OCI-LY1 (cell line): Measurements from ENCODE around the gene IL1RAPL1.

ENCODE experiments used
- H2AFZ ChIP-seq: fragments of 200-600 bp; sonication (generic), shearing (Covaris generic); 2 replicates; pipeline ENCODE4 v1.6.0; 2014; ENCODE audit warnings: antibody characterized with exemption, mild to moderate bottlenecking, low read length
- H3F3A ChIP-seq: fragments of 200-600 bp; sonication (generic), shearing (Covaris generic); 2 replicates; pipeline ENCODE4 v1.6.0; 2014; ENCODE audit warnings: mild to moderate bottlenecking, antibody characterized with exemption, low read length, moderate library complexity; ENCODE audit not compliant: insufficient read depth
- H3K27ac ChIP-seq: fragments of 200-600 bp; sonication (generic); 2 replicates; pipeline ENCODE4 v1.5.1; 2014; ENCODE audit warnings: low read length, mixed run types, mild to moderate bottlenecking, low read depth; ENCODE audit not compliant: poor library complexity, severe bottlenecking
- H3K27me3 ChIP-seq: fragments of 200-600 bp; sonication (generic); 2 replicates; pipeline ENCODE4 v1.6.0; 2014; ENCODE audit warnings: antibody characterized with exemption, mild to moderate bottlenecking, low read length, moderate library complexity; ENCODE audit not compliant: insufficient read depth
- H3K36me3 ChIP-seq: fragments of 200-600 bp; sonication (generic); 2 replicates; pipeline ENCODE4 v1.6.1; 2014; ENCODE audit warnings: mild to moderate bottlenecking, antibody characterized with exemption, low read length, moderate library complexity, mixed read lengths; ENCODE audit not compliant: insufficient read depth
- H3K4me1 ChIP-seq: fragments of 200-600 bp; sonication (generic); 2 replicates; pipeline ENCODE4 v1.5.1; 2014; ENCODE audit warnings: mild to moderate bottlenecking, low read length, moderate library complexity; ENCODE audit not compliant: insufficient read depth, severe bottlenecking
- H3K4me2 ChIP-seq: fragments of 200-600 bp; sonication (generic), shearing (Covaris generic); 2 replicates; pipeline ENCODE4 v1.6.1; 2014; ENCODE audit warnings: low read length
- H3K4me3 ChIP-seq: fragments of 200-600 bp; sonication (generic); 2 replicates; pipeline ENCODE4 v1.5.1; 2014; ENCODE audit warnings: low read length, low read depth, mild to moderate bottlenecking, mixed read lengths; ENCODE audit not compliant: poor library complexity, severe bottlenecking
- H3K79me2 ChIP-seq: fragments of 200-600 bp; shearing (Covaris generic); 2 replicates; pipeline ENCODE4 v1.6.1; 2016; ENCODE audit warnings: mixed run types, low read length, mixed read lengths; ENCODE audit not compliant: insufficient read depth
- H3K9ac ChIP-seq: fragments of 200-600 bp; sonication (generic), shearing (Covaris generic); 2 replicates; pipeline ENCODE4 v1.6.1; 2014; ENCODE audit warnings: mild to moderate bottlenecking, low read length, mixed read lengths
- H3K9me2 ChIP-seq: fragments of 200-600 bp; sonication (generic), shearing (Covaris generic); 2 replicates; pipeline ENCODE4 v1.6.1; 2014; ENCODE audit warnings: low read depth, mild to moderate bottlenecking, low read length, mixed read lengths
- H3K9me3 ChIP-seq: fragments of 200-600 bp; shearing (Covaris generic); 2 replicates; pipeline ENCODE4 v1.6.1; 2014; ENCODE audit warnings: low read length, mixed read lengths
- H4K20me1 ChIP-seq: fragments of 200-600 bp; sonication (generic), shearing (Covaris generic); 2 replicates; pipeline ENCODE4 v1.6.0; 2016; ENCODE audit warnings: mild to moderate bottlenecking, low read length; ENCODE audit not compliant: insufficient read depth
- EZH2 ChIP-seq: fragments of 200-600 bp; sonication (generic), shearing (Covaris generic); IDR thresholded peaks from 2 replicates; pipeline ENCODE4 v1.8.0; 2017; ENCODE audit warnings: borderline replicate concordance, mixed run types, mild to moderate bottlenecking, antibody characterized with exemption, low read length, moderate library complexity, mixed read lengths
- TF ChIP-seq, protein P1 (sequence below): fragments of 200-600 bp; sonication (generic), shearing (Covaris generic); IDR thresholded peaks from 2 replicates; pipeline ENCODE4 v1.5.1; 2017; ENCODE audit warnings: mild to moderate bottlenecking, antibody characterized with exemption, low read length, moderate library complexity, mixed read lengths

The IL1RAPL1 gene

DNA sequence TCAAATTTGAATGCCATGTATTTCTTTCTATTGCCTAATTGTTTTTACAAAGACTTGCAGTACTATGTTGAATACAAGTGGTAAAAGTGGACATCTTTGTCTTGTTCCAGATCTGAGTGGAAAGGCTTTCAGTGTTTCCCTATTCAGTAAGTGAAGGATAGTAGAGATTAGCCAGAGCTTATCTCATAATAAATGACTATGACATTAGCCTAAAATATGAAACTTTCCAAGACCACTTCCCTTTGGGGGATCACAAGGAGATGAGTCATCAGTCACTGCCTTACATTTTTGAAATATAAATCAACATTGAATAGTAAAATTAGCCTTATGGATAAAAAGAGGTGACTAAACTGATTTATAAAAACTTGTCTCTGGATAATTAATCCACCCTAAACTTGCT is 1074.0 kb downstream of the IL1RAPL1 start:
- Histone ChIP-seq H3K27ac (no peak overlapping the region), H3K9ac (no peak overlapping the region), H3K4me1 (no peaks in the 10 kb centered on the region), H3K36me3 (no peaks in the 10 kb centered on the region), H2AFZ (no peak overlapping the region), H3K9me3 (no peaks in the 10 kb centered on the region), H4K20me1 (no peaks in the 10 kb centered on the region), H3K27me3 (no peaks in the 10 kb centered on the region), H3K9me2 (no peaks in the 10 kb centered on the region), H3K79me2 (no peaks in the 10 kb centered on the region), H3K4me2 (no peak overlapping the region), H3K4me3 (no peak overlapping the region), H3F3A (no peaks in the 10 kb centered on the region)
- TF ChIP-seq, protein P1, sequence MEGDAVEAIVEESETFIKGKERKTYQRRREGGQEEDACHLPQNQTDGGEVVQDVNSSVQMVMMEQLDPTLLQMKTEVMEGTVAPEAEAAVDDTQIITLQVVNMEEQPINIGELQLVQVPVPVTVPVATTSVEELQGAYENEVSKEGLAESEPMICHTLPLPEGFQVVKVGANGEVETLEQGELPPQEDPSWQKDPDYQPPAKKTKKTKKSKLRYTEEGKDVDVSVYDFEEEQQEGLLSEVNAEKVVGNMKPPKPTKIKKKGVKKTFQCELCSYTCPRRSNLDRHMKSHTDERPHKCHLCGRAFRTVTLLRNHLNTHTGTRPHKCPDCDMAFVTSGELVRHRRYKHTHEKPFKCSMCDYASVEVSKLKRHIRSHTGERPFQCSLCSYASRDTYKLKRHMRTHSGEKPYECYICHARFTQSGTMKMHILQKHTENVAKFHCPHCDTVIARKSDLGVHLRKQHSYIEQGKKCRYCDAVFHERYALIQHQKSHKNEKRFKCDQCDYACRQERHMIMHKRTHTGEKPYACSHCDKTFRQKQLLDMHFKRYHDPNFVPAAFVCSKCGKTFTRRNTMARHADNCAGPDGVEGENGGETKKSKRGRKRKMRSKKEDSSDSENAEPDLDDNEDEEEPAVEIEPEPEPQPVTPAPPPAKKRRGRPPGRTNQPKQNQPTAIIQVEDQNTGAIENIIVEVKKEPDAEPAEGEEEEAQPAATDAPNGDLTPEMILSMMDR: no peak
- TF ChIP-seq EZH2: no peak

DNA sequence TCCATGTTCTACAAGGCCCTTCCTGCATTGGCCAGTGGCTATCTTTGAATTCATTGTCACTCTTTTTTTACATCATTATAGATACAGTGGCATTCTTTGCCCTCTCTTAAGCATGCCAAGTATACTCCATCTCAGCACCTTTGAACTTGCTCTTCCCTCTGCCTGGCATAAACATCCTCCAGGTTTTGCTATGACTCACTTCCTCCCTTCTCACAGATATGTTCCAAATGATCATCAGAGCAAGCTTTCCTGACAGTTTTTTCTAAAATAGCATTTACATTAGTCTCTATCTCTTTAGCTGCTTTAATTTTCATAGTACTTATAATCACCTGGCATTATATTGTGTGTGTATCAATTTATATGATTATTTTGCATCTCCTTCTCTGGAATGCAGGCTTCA is 1074.9 kb downstream of the IL1RAPL1 start:
- TF ChIP-seq, protein P1: no peak
- no peak for TF ChIP-seq EZH2
- H3K4me1 ChIP-seq: no peaks in the 10 kb centered on the region
- H3K4me2 ChIP-seq: no peak overlapping the region
- H3K9me2 ChIP-seq: no peaks in the 10 kb centered on the region
- no peaks in the 10 kb centered on the region for H4K20me1 ChIP-seq
- no peaks in the 10 kb centered on the region for H3K9me3 ChIP-seq
- no peaks in the 10 kb centered on the region for H3K36me3 ChIP-seq
- no peak overlapping the region for H3K4me3 ChIP-seq
- no peak overlapping the region for H2AFZ ChIP-seq
- no peak overlapping the region for H3K9ac ChIP-seq
- no peaks in the 10 kb centered on the region for H3K27me3 ChIP-seq
- H3K27ac ChIP-seq: no peak overlapping the region
- H3F3A ChIP-seq: no peaks in the 10 kb centered on the region
- H3K79me2 ChIP-seq: no peaks in the 10 kb centered on the region

DNA sequence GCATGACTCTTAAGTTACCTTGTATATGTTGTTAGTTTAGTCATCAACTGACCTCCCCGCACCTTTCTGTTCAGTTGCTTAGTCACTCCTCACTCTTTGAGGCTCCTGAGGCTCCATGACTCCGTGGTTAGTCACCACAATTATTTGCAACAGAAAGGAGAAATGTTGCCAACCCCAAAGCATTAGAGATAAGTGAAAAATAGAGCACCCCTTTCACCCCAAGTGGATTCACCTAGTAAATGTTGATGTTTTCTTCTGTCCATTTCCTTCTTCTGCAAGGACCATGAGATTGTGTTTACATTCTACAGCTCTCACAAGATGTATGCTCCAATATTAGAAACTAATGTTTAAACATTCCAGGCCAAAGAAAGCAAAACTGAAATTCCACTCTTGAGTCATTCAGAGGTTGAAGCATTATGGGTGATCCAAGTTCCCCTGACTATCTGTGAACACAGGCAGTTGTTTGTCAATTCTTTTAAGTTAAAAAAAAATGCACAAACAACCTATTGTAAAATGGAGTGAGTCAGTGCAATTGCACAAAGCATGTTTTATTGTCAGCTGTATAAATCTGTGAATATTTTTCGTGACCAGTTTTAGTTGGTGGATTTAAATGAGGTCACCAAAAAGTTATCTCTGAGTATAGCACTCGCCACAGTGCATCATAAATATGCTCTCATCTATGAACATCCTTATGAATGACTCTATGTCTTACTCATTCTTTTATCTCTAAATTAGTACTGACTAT is 1075.7 kb downstream of the IL1RAPL1 start:
- Histone ChIP-seq H2AFZ (no peak overlapping the region), H3K79me2 (no peaks in the 10 kb centered on the region), H3K9ac (no peak overlapping the region), H3K27me3 (no peaks in the 10 kb centered on the region), H3K27ac (no peak overlapping the region), H3K36me3 (no peaks in the 10 kb centered on the region), H3K4me2 (no peak overlapping the region), H3K9me2 (no peaks in the 10 kb centered on the region), H3F3A (no peaks in the 10 kb centered on the region), H3K4me1 (no peaks in the 10 kb centered on the region), H3K4me3 (no peak overlapping the region), H4K20me1 (no peaks in the 10 kb centered on the region), H3K9me3 (no peaks in the 10 kb centered on the region)
- TF ChIP-seq, protein P1: no peak
- TF ChIP-seq EZH2: no peak
